GM12878 (cell line): ENCODE results near the gene FXYD3. TPM values are rescaled to one million over a fixed set of nuclear protein-coding genes. Genes with fewer than 3 reads are reported as not detected.

Experiments used
- ATAC-seq: fragments of 200-7000 bp; cut with Tn5 transposase; 3 replicates; pipeline ENCODE4 v1.9.1; 2020; ENCODE audit warnings: mild to moderate bottlenecking, moderate library complexity
- BruUV-seq: library from RNA; stranded (reverse); fragments of 400-500 nt; replicated peaks from 2 replicates; lab custom pipeline; 2021; lab: Mats Ljungman, UMichigan
- CTCF ChIA-PET: fragments of 300-600 bp; sonication (Branson Sonifier 250); formaldehyde crosslinking; extraction: SDS; loops from one replicate; lab custom pipeline; 2021; ENCODE audit warnings: inconsistent platforms; lab: Yijun Ruan, JAX
- POLR2A ChIA-PET: fragments of 350-600 bp; formaldehyde crosslinking; extraction: SDS; loops from one replicate; lab custom pipeline; 2021; ENCODE audit warnings: inconsistent platforms; lab: Charles Lee
- RAD21 ChIA-PET: fragments of 300-600 bp; sonication (Branson Sonifier 250); formaldehyde crosslinking; loops from one replicate; lab custom pipeline; 2023; ENCODE audit warnings: antibody characterized with exemption; ENCODE audit not compliant: unreplicated experiment; lab: Charles Lee
- SMC1A ChIA-PET: fragments of 300-600 bp; sonication (Branson Sonifier 250); formaldehyde crosslinking; loops from one replicate; lab custom pipeline; 2023; ENCODE audit not compliant: unreplicated experiment, uncharacterized antibody; lab: Charles Lee
- DNase-seq: peaks from one replicate; pipeline ENCODE4 v3.0.0-alpha.2; 2011; ENCODE audit warnings: low read depth, low spot score
- FAIRE-seq: peaks from 3 replicates; lab custom pipeline; 2011; peaks lifted over from hg19 to GRCh38; lab: Jason Lieb, UNC
- H2AFZ ChIP-seq: 2 replicates; pipeline ENCODE4 v1.6.0; 2011; ENCODE audit warnings: low read depth, low read length, control low read depth; ENCODE audit not compliant: control insufficient read depth
- H3K27ac ChIP-seq: 2 replicates; pipeline ENCODE4 v1.5.1; 2011; ENCODE audit warnings: control low read depth; ENCODE audit not compliant: control insufficient read depth, insufficient read depth
- H3K27me3 ChIP-seq, 2 experiments: replicated peaks in 1 of 2; 2 replicates each; pipeline versions ENCODE4 v1.6.0 to v1.6.1; 2011; ENCODE audit warnings: low read length in 1 of 2; ENCODE audit not compliant: control insufficient read depth in 2 of 2, insufficient read depth in 2 of 2
- H3K36me3 ChIP-seq, 2 experiments: 2 replicates each; pipeline ENCODE4 v1.5.1; 2011; ENCODE audit warnings: low read length in 1 of 2; ENCODE audit not compliant: control insufficient read depth in 2 of 2, insufficient read depth in 2 of 2
- H3K4me1 ChIP-seq: 2 replicates; pipeline ENCODE4 v1.6.1; 2011; ENCODE audit warnings: mild to moderate bottlenecking, low read length, moderate library complexity, mixed read lengths; ENCODE audit not compliant: control insufficient read depth, insufficient read depth
- H3K4me2 ChIP-seq: 2 replicates; pipeline ENCODE4 v1.6.0; 2011; ENCODE audit warnings: control low read depth; ENCODE audit not compliant: control insufficient read depth, insufficient read depth
- H3K4me3 ChIP-seq: fragments of 200-600 bp; sonication (generic); 2 replicates; pipeline ENCODE4 v1.5.1; 2016
- H3K79me2 ChIP-seq: 2 replicates; pipeline ENCODE4 v1.6.0; 2011; ENCODE audit warnings: low read length; ENCODE audit not compliant: control insufficient read depth, insufficient read depth
- H3K9ac ChIP-seq: 2 replicates; pipeline ENCODE4 v1.8.0; 2011; ENCODE audit warnings: low read length, control low read depth, mixed read lengths; ENCODE audit not compliant: control insufficient read depth, insufficient read depth
- H3K9me3 ChIP-seq: replicated peaks from 3 replicates; pipeline ENCODE4 v1.5.1; 2011; ENCODE audit warnings: mild to moderate bottlenecking, low read length; ENCODE audit not compliant: control insufficient read depth, insufficient read depth
- H4K20me1 ChIP-seq: 2 replicates; pipeline ENCODE4 v1.6.0; 2011; ENCODE audit not compliant: control insufficient read depth, insufficient read depth
- CREM ChIP-seq: IDR thresholded peaks from 2 replicates; pipeline ENCODE4 v1.6.1; 2014; ENCODE audit warnings: antibody characterized with exemption, low read depth
- HDAC2 ChIP-seq: fragments of 200-600 bp; sonication (generic); IDR thresholded peaks from 2 replicates; pipeline ENCODE4 v1.6.1; 2017
- MAX ChIP-seq: IDR thresholded peaks from 2 replicates; pipeline ENCODE4 v1.6.1; 2012; ENCODE audit warnings: low read depth, low read length, improper control_type of control experiment
- NFYA ChIP-seq: IDR thresholded peaks from 2 replicates; pipeline ENCODE4 v1.6.1; 2011; ENCODE audit warnings: low read depth, mild to moderate bottlenecking, low read length, improper control_type of control experiment, borderline replicate concordance
- NR2C2 ChIP-seq: IDR thresholded peaks from 2 replicates; pipeline ENCODE4 v1.6.1; 2011; ENCODE audit warnings: borderline replicate concordance, low read depth; ENCODE audit not compliant: control insufficient read depth, insufficient read length
- REST ChIP-seq: IDR thresholded peaks from 2 replicates; pipeline ENCODE4 v1.6.1; 2012; ENCODE audit warnings: mild to moderate bottlenecking, low read depth, low read length
- SMC3 ChIP-seq: IDR thresholded peaks from 2 replicates; pipeline ENCODE4 v1.6.1; 2011; ENCODE audit warnings: low read length, improper control_type of control experiment, borderline replicate concordance
- WGBS: methylation state at CpG from one replicate; pipeline ENCODE4 v1.1.6; 2016; ENCODE audit warnings: low lambda C conversion rate; ENCODE audit not compliant: insufficient replicate concordance, insufficient coverage; ENCODE audit errors: missing lambda C conversion rate; 5-methylcytosine and 5-hydroxymethylcytosine counted together
- in situ Hi-C: fragments of 300-500 bp; cut with MboI; formaldehyde crosslinking; loops from 9 replicates; pipeline ENCODE4 v1.14.3; 2018; ENCODE audit warnings: mixed read lengths
- intact Hi-C: fragments of 100-400 bp; cut with micrococcal nuclease; formaldehyde crosslinking; loops from one replicate; pipeline ENCODE4 v1.14.2; 2022; ENCODE audit not compliant: unreplicated experiment
- polyA plus RNA-seq, 11 experiments: library from polyadenylated mRNA; depleted of rRNA in 4 of 11; unstranded in 6 of 11; stranded (reverse) in 5 of 11; fragments of >200 nt; fragmentation: Nextera tagmentation in 4 of 11; fragmentation: Illumina TruSeq in 1 of 11; extraction: Ambion mirVana in 4 of 11; extraction: Trizol in 1 of 11; gene quantifications; 1 replicate in 1 of 11; 2 replicates in 10 of 11; pipeline versions ENCODE4 v1.2.1 to v1.2.3, GENCODE V29; 2011 to 2016; ENCODE audit warnings: inconsistent platforms in 2 of 11, missing spikeins in 2 of 11, low read depth in 1 of 11
- total RNA-seq, 4 experiments: library from RNA; depleted of rRNA in 3 of 4; stranded (reverse); fragments of >200 nt in 3 of 4; fragmentation: Illumina TruSeq in 1 of 4; extraction: Trizol in 1 of 4; gene quantifications; 2 replicates each; pipeline versions ENCODE4 v1.2.1 to v1.2.3, GENCODE V29; 2013 to 2021
- TF ChIP-seq, protein P1 (sequence below): fragments of 150-350 bp; IDR thresholded peaks from 2 replicates; pipeline ENCODE4 v1.6.1; 2014; ENCODE audit warnings: mild to moderate bottlenecking, low read depth, low read length
- TF ChIP-seq, protein P2 (sequence below): fragments of 450-650 bp; formaldehyde crosslinking; IDR thresholded peaks from 2 replicates; pipeline ENCODE4 v1.4.0; 2020; ENCODE audit warnings: mild to moderate bottlenecking, moderate library complexity

The FXYD3 gene
- total and polyA plus RNA-seq, 10 of the 15 experiments (the other 5 are each of a cell fraction or from before 2014, with no cell fraction given), result 0.09 to 0.44 TPM; not detected in 8

GRCh38 chr19:35089554-35089953 is 26.1 kb upstream of the FXYD3 start:
- ChIA-PET RAD21 (interaction anchor here (1.3 kb wide), 1 partner anchor 23 kb away, joined by 8 read pairs; no protein-coding TSS in a partner anchor), CTCF (interaction anchor here (0.6 to 4.8 kb wide), 3 partner anchors 20 to 23 kb away, joined by 3 to 46 read pairs (median 6); no protein-coding TSS in a partner anchor), POLR2A (no interaction called here), SMC1A (interaction anchor here (0.7 to 0.9 kb wide), 2 partner anchors 23 to 31 kb away, joined by 3 read pairs; no protein-coding TSS in a partner anchor)
- Histone ChIP-seq H3K27ac (no peak overlapping the region), H3K4me2 (no peak overlapping the region), H3K4me1 (peaks cover 20% of the 10 kb centered on the region), H3K9ac (no peak overlapping the region), H2AFZ (no peak overlapping the region), H3K27me3 (no peaks in the 10 kb centered on the region; a peak in 1 of 4 replicates), H3K9me3 (no peaks in the 10 kb centered on the region), H3K4me3 (no peak overlapping the region), H4K20me1 (no peaks in the 10 kb centered on the region), H3K79me2 (no peaks in the 10 kb centered on the region), H3K36me3 (no peaks in the 10 kb centered on the region)
- DNase-seq (no peak), ATAC-seq (no peak), FAIRE-seq (no peak)
- in situ Hi-C loops (no loop called here), intact Hi-C loops (no loop called here)
- no TSS peak for BruUV-seq
- no peak for TF ChIP-seq NFYA
- TF ChIP-seq, protein P1, sequence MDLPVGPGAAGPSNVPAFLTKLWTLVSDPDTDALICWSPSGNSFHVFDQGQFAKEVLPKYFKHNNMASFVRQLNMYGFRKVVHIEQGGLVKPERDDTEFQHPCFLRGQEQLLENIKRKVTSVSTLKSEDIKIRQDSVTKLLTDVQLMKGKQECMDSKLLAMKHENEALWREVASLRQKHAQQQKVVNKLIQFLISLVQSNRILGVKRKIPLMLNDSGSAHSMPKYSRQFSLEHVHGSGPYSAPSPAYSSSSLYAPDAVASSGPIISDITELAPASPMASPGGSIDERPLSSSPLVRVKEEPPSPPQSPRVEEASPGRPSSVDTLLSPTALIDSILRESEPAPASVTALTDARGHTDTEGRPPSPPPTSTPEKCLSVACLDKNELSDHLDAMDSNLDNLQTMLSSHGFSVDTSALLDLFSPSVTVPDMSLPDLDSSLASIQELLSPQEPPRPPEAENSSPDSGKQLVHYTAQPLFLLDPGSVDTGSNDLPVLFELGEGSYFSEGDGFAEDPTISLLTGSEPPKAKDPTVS, result no peak
- TF ChIP-seq SMC3, result no peak
- TF ChIP-seq, protein P2, sequence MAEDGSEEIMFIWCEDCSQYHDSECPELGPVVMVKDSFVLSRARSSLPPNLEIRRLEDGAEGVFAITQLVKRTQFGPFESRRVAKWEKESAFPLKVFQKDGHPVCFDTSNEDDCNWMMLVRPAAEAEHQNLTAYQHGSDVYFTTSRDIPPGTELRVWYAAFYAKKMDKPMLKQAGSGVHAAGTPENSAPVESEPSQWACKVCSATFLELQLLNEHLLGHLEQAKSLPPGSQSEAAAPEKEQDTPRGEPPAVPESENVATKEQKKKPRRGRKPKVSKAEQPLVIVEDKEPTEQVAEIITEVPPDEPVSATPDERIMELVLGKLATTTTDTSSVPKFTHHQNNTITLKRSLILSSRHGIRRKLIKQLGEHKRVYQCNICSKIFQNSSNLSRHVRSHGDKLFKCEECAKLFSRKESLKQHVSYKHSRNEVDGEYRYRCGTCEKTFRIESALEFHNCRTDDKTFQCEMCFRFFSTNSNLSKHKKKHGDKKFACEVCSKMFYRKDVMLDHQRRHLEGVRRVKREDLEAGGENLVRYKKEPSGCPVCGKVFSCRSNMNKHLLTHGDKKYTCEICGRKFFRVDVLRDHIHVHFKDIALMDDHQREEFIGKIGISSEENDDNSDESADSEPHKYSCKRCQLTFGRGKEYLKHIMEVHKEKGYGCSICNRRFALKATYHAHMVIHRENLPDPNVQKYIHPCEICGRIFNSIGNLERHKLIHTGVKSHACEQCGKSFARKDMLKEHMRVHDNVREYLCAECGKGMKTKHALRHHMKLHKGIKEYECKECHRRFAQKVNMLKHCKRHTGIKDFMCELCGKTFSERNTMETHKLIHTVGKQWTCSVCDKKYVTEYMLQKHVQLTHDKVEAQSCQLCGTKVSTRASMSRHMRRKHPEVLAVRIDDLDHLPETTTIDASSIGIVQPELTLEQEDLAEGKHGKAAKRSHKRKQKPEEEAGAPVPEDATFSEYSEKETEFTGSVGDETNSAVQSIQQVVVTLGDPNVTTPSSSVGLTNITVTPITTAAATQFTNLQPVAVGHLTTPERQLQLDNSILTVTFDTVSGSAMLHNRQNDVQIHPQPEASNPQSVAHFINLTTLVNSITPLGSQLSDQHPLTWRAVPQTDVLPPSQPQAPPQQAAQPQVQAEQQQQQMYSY (CRISPR knock-in tag), result no peak
- TF ChIP-seq REST, result no peak
- no peak for TF ChIP-seq HDAC2
- TF ChIP-seq MAX, result no peak
- TF ChIP-seq CREM, result no peak
- TF ChIP-seq NR2C2, result no peak
- WGBS, result 62% methylated on average over 8 of the region's 8 CpGs
